IPS-18a (cell line): ENCODE measurements around the gene TTC22.

Experiments used
- H3K27ac ChIP-seq: one replicate; pipeline ENCODE4 v1.5.1; 2013; ENCODE audit warnings: low read length
- H3K27me3 ChIP-seq: one replicate; pipeline ENCODE4 v1.6.1; 2013; ENCODE audit warnings: mild to moderate bottlenecking, low read length; ENCODE audit not compliant: control insufficient read depth, insufficient read depth
- H3K36me3 ChIP-seq: one replicate; pipeline ENCODE4 v1.6.1; 2013; ENCODE audit warnings: low read depth, low read length; ENCODE audit not compliant: control insufficient read depth
- H3K4me1 ChIP-seq: one replicate; pipeline ENCODE4 v1.6.1; 2013; ENCODE audit warnings: low read depth, low read length; ENCODE audit not compliant: control insufficient read depth
- H3K4me3 ChIP-seq: one replicate; pipeline ENCODE4 v1.5.1; 2013; ENCODE audit warnings: low read length
- H3K9ac ChIP-seq: one replicate; pipeline ENCODE4 v1.6.1; 2013; ENCODE audit warnings: mild to moderate bottlenecking, low read length, moderate library complexity
- H3K9me3 ChIP-seq: one replicate; pipeline ENCODE4 v1.6.1; 2013; ENCODE audit warnings: low read depth, low read length; ENCODE audit not compliant: control insufficient read depth

Gene TTC22

DNA sequence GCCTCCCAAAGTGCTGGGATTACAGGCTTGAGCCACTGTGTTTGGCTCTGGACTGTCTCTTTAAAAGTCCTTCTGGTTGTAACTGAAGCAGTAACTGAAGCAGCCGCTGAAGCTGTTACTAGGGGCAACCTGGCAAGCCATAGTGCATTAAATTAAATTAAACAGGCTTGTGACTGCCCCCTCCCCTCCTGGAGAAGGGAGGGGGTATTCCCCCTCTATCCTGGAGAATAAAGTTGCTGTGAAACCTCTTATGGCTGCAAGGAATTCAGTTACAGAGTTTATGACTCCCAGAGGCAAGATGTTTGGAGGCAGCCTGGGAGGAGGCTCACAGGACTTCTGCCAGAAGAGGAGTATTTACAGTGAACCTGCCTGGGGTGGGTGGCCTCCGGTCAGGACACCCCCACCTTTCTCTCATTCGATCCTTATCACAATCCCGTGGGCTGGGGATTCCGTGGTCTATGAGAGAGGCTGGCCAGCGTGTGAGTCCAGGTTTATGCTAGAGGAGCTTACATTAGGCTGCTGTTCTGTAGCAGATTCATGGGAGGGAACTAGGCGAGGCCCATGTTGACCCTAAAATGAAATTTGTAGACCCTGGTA, 8.3 kb downstream of the TTC22 start:
- no peak overlapping the region for H3K4me3 ChIP-seq

GRCh38 chr1:54791880-54792522, 9.1 kb downstream of the TTC22 start:
- Histone ChIP-seq H3K4me1 (peaks cover 23% of the 10 kb centered on the region), H3K27ac (no peak overlapping the region), H3K4me3 (no peak overlapping the region), H3K9ac (no peak overlapping the region), H3K36me3 (no peaks in the 10 kb centered on the region), H3K9me3 (no peaks in the 10 kb centered on the region), H3K27me3 (no peaks in the 10 kb centered on the region)

More for the DNA sequence above, 8.3 kb downstream of the TTC22 start:
- Histone ChIP-seq H3K9me3 (no peaks in the 10 kb centered on the region), H3K4me1 (peaks cover 23% of the 10 kb centered on the region), H3K27ac (no peak overlapping the region), H3K9ac (no peak overlapping the region), H3K36me3 (no peaks in the 10 kb centered on the region), H3K27me3 (no peaks in the 10 kb centered on the region)

GRCh38 chr1:54788459-54788858, 12.7 kb downstream of the TTC22 start:
- no peaks in the 10 kb centered on the region for H3K36me3 ChIP-seq
- H3K9me3 ChIP-seq = no peaks in the 10 kb centered on the region
- no peak overlapping the region for H3K4me3 ChIP-seq
- H3K27ac ChIP-seq = no peak overlapping the region
- H3K9ac ChIP-seq = no peak overlapping the region
- no peaks in the 10 kb centered on the region for H3K27me3 ChIP-seq
- peaks cover 8% of the 10 kb centered on the region for H3K4me1 ChIP-seq

DNA sequence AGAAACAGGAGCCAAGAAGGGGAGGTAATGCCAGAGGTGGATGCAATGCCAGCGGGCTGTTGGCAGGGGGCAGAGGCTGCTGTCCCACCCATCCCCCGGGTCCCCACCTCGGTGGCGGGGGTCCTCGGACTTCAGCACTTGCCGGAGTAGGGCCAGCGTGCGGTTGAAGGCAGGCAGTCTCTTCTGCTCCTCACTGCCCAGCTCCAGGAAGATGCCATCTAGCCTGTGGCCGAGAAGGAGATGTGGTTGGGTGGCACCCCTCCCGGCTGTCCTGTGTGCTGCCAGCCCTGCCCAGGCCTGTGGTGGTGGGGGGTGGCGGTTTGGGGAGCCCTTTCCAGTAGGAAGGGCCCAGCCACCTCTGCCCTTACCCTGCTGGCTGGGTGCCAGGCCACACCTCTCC, 13.5 kb downstream of the TTC22 start:
- Histone ChIP-seq H3K27me3 (no peaks in the 10 kb centered on the region), H3K27ac (no peak overlapping the region), H3K4me3 (no peak overlapping the region), H3K4me1 (peaks cover 8% of the 10 kb centered on the region), H3K36me3 (no peaks in the 10 kb centered on the region), H3K9ac (no peak overlapping the region), H3K9me3 (no peaks in the 10 kb centered on the region)

DNA sequence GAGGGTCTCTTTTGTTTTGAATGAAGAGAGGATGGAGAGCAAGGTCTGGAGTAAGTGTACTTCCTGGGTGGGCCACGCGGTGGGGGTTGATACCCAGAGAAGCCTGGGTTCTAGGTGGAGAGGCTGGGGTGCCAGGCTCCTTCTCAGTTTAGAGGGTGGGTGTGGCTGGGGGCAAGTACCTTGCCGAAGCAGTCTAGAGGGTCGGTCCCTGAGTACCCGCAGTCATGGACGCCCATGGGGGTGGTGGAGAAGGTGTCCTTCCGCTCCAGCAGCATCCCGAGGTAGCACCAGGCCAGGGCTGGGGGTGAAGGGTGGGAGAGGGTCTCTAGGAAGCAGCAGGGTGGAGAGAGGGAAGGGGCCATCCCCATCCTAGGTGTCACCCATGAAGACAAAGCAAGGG, 14.3 kb downstream of the TTC22 start:
- no peaks in the 10 kb centered on the region for H3K9me3 ChIP-seq
- no peak overlapping the region for H3K27ac ChIP-seq
- H3K4me1 ChIP-seq = peaks cover 8% of the 10 kb centered on the region
- H3K9ac ChIP-seq = no peak overlapping the region
- H3K4me3 ChIP-seq = no peak overlapping the region
- H3K27me3 ChIP-seq = no peaks in the 10 kb centered on the region
- H3K36me3 ChIP-seq = no peaks in the 10 kb centered on the region

DNA sequence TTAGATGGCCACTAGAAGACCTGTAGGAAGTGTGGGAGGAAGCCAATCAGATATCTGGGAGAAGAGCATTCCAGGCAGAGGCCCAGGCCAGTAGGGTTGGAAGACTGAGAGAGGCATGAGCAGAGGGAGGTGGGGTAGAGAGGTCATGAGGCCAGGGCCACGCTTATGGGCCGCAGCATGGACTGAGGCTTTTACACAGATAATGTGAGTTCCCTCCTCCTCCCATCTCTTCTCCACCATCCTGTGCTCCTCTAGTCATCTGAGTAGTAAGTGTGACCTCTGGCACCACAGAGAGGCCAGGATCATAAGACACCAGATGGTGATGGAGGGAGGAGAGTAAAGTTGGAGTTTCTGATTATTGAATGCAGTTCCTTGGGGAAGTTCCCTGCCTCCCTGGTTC, 17.1 kb downstream of the TTC22 start:
- H3K36me3 ChIP-seq = no peaks in the 10 kb centered on the region
- H3K27me3 ChIP-seq = no peaks in the 10 kb centered on the region
- peaks cover 7% of the 10 kb centered on the region for H3K4me1 ChIP-seq
- H3K9ac ChIP-seq = no peak overlapping the region
- H3K4me3 ChIP-seq = no peak overlapping the region
- no peak overlapping the region for H3K27ac ChIP-seq
- H3K9me3 ChIP-seq = no peaks in the 10 kb centered on the region

GRCh38 chr1:54782588-54782987, 18.5 kb downstream of the TTC22 start:
- H3K27ac ChIP-seq = no peak overlapping the region
- H3K27me3 ChIP-seq = no peaks in the 10 kb centered on the region
- no peak overlapping the region for H3K9ac ChIP-seq
- H3K4me3 ChIP-seq = no peak overlapping the region
- no peaks in the 10 kb centered on the region for H3K9me3 ChIP-seq
- H3K36me3 ChIP-seq = no peaks in the 10 kb centered on the region
- no peaks in the 10 kb centered on the region for H3K4me1 ChIP-seq

GRCh38 chr1:54782156-54782555, 19.0 kb downstream of the TTC22 start:
- Histone ChIP-seq H3K4me1 (no peaks in the 10 kb centered on the region), H3K27me3 (no peaks in the 10 kb centered on the region), H3K9ac (no peak overlapping the region), H3K9me3 (no peaks in the 10 kb centered on the region), H3K36me3 (no peaks in the 10 kb centered on the region), H3K27ac (no peak overlapping the region), H3K4me3 (no peak overlapping the region)

DNA sequence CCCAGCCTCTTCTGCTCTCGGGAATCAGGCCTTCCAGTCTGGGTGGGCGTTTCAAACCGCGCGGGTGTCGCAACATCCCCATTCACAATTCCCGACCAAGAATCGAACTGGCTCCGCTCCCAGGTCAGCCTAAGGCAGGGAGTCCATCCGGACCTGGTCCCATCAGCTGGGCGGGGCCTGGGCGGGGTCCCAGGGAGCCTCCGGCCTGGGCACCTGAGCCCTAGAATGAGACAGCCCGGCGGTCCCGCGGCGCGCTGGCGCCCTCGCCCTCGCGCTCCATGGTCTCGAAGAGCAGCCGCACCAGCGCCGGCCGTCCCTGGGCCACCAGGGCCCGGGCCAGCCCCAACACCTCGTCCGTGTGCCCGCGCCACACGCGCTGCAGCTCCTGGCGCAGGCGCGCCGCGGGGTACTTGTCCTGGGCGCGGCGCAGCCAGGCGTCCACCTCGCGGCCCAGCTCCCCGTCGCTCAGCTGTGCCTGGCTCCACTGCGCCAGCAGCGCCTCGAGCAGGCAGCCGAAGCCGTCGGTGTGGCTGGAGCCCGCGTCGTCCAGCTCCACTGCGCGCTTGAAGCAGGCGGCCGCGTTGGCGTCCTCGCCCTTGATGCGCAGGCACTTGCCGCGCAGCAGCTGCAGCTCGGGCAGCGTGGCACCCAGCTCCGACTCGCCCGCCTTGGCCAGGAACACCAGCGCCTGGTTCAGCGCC, 19.9 kb downstream of the TTC22 start:
- Histone ChIP-seq H3K4me1 (no peaks in the 10 kb centered on the region), H3K27ac (no peak overlapping the region), H3K9me3 (no peaks in the 10 kb centered on the region), H3K36me3 (no peaks in the 10 kb centered on the region), H3K9ac (no peak overlapping the region), H3K27me3 (no peaks in the 10 kb centered on the region), H3K4me3 (no peak overlapping the region)

DNA sequence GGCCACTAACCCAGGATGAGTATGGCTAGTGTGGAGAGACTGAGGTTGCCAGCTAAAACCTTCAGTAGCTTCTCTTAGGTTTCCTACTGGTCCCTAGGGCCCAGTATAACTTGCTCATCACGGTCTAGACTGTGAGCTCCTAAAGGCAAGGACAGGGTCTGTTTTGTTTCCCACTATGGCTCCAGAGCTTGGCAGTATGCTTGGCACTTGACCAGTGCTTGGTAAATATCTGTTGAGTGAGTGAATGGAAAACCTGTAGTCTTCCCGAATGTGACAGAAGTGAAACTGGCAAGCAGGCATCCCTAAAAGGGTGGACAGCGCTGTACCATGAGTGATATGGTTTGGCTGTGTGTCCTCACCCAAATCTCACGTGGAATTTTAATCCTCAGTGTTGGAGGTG, 23.7 kb downstream of the TTC22 start:
- H3K9ac ChIP-seq = no peak overlapping the region
- H3K4me3 ChIP-seq = no peak overlapping the region
- H3K27ac ChIP-seq = no peak overlapping the region
- no peaks in the 10 kb centered on the region for H3K4me1 ChIP-seq
- H3K27me3 ChIP-seq = no peaks in the 10 kb centered on the region
- H3K9me3 ChIP-seq = no peaks in the 10 kb centered on the region
- H3K36me3 ChIP-seq = no peaks in the 10 kb centered on the region

DNA sequence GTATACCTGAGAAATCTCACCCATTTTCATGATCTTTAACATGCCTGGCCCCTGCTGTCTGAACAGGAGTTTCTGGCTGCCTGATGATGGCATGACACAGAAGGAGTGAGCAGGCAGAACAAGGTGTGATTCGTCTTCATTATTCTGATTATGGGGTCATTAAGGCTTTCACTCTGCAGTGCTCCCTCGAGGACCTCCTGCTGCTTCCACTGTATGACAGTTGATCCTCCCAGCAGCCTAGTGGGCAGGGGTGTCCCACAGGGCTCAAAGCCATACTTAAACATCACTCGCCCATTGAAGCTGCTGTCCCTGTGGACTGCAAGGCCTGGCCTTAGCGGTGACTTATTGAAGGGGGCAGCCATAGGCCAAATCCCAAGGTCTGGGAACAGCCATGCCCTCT, 24.1 kb downstream of the TTC22 start:
- no peaks in the 10 kb centered on the region for H3K9me3 ChIP-seq
- H3K36me3 ChIP-seq = no peaks in the 10 kb centered on the region
- no peak overlapping the region for H3K9ac ChIP-seq
- no peak overlapping the region for H3K4me3 ChIP-seq
- no peak overlapping the region for H3K27ac ChIP-seq
- H3K4me1 ChIP-seq = no peaks in the 10 kb centered on the region
- no peaks in the 10 kb centered on the region for H3K27me3 ChIP-seq
